Measurements from ENCODE around the gene C22orf42.
"Not testable (repeated sequence)": the region's sequence is repeated elsewhere in the genome, so short reads cannot be mapped to it uniquely, and the experiment has no call there.

GRCh38 chr22:32193346-32193745 lies 34.2 kb upstream of the C22orf42 start:
- TF ChIP-seq, protein P1, sequence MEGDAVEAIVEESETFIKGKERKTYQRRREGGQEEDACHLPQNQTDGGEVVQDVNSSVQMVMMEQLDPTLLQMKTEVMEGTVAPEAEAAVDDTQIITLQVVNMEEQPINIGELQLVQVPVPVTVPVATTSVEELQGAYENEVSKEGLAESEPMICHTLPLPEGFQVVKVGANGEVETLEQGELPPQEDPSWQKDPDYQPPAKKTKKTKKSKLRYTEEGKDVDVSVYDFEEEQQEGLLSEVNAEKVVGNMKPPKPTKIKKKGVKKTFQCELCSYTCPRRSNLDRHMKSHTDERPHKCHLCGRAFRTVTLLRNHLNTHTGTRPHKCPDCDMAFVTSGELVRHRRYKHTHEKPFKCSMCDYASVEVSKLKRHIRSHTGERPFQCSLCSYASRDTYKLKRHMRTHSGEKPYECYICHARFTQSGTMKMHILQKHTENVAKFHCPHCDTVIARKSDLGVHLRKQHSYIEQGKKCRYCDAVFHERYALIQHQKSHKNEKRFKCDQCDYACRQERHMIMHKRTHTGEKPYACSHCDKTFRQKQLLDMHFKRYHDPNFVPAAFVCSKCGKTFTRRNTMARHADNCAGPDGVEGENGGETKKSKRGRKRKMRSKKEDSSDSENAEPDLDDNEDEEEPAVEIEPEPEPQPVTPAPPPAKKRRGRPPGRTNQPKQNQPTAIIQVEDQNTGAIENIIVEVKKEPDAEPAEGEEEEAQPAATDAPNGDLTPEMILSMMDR (IDR thresholded peaks at IDR 0.05): not testable (repeated sequence)
- not testable (repeated sequence) for TF ChIP-seq POLR2A, EP300 (IDR thresholded peaks at IDR 0.05)

Measured in sigmoid colon (tissue), 4 donors.